GM19025 (cell line): Measurements from ENCODE around the gene TOMM40L.
"Not testable (repeated sequence)": the region's sequence is repeated elsewhere in the genome, so short reads cannot be mapped to it uniquely, and the experiment has no call there.

Source experiments
- ATAC-seq: cut with Tn5 transposase; IDR thresholded peaks from one replicate; pipeline ENCODE4 v1.9.1; 2021; ENCODE audit warnings: mild to moderate bottlenecking, low read depth, moderate library complexity; ENCODE audit not compliant: unreplicated experiment

TOMM40L gene

GRCh38 chr1:161244888-161245287, 19.0 kb downstream of the TOMM40L start:
- no peak for ATAC-seq

DNA sequence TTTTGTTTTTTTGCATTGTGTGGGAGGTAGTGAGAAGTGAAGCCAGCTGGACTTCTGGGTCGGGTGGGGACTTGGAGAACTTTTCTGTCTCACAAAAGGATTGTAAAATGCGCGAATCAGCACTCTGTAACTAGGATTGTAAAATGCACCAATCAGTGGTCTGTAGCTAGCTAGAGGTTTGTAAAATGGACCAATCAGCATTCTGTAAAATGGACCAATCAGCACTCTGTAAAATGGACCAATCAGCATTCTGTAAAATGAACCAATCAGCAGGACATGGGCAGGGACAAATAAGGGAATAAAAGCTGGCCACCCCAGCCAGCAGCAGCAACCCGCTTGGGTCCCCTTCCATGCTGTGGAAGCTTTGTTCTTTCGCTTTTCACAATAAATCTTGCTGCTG, 24.2 kb downstream of the TOMM40L start:
- not testable (repeated sequence) for ATAC-seq

- no peak for ATAC-seq
These were observed 25.0 kb downstream of the TOMM40L start for GRCh38 chr1:161250829-161251228.

DNA sequence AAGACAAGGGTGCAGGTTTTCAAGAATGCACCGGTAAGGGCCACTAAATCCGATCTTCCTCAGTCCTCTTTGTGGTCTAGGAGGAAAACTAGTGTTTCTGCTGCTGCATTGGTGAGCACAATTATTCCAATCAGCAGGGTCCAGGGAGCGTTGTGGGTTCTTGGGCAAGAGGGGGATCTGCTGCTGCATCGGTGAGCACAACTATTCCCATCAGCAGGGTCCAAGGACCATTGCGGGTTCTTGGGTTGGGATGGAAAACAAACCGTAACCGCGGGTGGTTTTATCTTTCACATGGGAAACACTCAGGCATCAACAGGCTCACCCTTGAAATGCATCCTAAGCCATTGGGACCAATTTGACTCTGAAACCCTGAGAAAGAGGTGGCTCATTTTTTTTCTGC, 25.7 kb downstream of the TOMM40L start:
- ATAC-seq = no peak

GRCh38 chr1:161255302-161255701, 29.4 kb downstream of the TOMM40L start:
- not testable (repeated sequence) for ATAC-seq

DNA sequence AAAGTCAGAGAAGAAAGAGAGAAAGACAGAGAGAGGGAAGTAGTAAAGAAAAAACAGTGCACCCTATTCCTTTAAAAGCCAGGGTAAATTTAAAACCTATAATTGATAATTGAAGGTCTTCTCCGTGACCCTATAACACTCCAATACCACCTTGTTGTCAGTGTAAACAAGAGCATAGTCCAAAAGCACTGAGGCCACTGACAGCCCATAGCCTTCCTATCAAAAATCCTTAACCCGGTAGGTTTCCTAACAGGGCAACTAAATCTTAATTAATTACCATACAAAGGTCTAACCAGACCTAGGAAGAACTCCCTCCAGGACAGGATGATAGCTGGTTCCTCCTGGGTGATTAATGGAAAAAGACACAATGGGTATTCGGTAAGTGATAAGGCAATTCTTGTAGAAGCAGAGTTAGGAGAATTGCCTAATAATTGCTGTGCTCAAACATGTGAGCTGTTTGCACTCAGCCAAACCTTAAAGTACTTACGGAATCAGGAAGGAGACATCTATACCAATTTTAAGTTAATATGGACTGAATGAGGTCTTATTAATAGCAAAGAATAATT, 30.2 kb downstream of the TOMM40L start:
- not testable (repeated sequence) for ATAC-seq

GRCh38 chr1:161257109-161257508, 31.2 kb downstream of the TOMM40L start:
- ATAC-seq = not testable (repeated sequence)

GRCh38 chr1:161258439-161259344, 32.8 kb downstream of the TOMM40L start, which contains the start of gene PCP4L1:
TSS of gene PCP4L1 (plus strand) at chr1:161258745. CDS start at chr1:161258975, 230 bp downstream.
- ATAC-seq = peak; percentile 81

DNA sequence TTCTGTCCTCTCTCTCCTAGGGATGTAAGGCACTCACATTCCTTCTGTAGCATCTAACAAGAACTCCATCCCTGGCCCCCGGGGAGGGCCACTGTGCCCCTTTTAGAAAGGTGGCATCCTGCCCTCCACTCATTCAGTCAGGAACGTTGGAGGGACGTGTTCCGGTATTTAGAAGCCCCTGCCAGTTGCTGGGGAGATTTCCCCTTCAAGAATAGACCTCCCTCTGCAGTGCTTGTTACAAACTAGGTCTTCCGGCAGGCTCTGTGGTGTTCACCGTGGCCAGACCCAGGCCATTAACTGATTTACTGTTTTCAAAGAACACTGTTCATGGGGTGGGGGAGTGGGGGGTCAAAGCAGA, 33.5 kb downstream of the TOMM40L start:
- no peak for ATAC-seq

GRCh38 chr1:161259765-161260164, 33.9 kb downstream of the TOMM40L start:
- ATAC-seq = no peak

- no peak for ATAC-seq
These were observed 34.8 kb downstream of the TOMM40L start for GRCh38 chr1:161260376-161261260.

DNA sequence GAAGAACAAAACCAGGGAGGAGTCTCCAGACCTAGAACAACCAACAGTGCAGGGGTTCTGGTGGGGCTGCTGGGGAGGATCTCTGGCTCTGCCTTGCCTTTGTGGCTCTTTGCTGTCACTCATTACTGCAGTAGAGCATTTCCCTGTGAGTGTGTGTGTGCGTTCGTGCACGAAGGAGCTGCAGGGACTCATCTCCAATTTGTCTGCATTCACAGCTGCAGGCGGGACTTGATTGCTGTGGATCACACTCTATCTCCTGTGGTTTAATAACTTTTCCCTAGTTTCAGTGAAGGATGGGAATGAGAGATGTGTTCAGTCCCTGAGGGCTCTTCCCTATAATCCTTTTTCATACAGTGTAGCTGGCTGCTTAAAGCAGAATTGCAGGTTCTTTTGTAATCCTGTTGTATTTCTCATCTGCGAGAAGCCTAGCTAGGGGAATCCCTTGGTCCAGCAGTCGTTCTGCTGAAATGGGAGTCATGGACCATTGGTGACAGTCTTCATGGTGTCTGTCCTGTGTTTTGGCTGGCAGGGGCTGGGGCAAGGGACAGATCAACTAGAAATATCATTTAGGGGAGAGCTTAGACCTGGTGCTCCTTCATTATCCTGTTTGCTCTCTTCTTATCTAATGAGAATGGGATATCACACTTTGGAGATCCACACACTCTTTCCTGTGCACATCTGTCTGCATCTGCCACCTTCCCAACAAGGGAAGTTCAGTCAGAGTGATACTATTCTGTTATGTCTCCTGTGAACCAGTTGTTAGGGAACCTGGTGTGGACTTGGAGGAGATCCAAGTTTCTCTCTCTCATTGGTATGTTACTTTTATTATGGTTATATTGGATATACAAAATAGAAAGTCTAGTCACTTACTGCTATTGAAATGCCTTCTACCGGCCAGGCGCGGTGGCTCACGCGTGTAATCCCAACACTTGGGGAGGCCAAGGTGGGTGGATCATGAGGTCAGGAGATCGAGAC, 35.7 kb downstream of the TOMM40L start:
- no peak for ATAC-seq

- no peak for ATAC-seq
These were observed 39.4 kb downstream of the TOMM40L start for GRCh38 chr1:161265305-161265704.

- ATAC-seq = no peak
These were observed 40.3 kb downstream of the TOMM40L start for GRCh38 chr1:161266202-161266601.

DNA sequence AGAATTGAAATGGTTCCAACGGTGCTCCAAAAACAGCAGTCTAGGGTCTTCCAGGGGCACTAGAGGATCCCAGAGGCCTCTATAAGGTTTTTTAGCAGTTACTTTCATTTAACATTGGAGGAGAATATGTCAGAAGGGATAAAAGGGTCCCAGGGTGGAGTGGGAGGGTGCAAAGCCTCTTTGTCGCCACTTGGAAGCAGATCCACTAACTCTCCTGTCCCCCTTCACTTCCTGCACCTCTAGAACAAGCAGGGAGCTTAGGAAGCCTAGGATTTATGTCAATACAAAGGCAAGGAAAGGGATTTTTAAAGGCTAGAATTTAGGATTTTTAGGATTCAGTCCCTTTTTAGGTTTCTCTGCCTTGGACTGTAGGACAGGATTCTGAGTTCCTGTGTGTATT, 41.0 kb downstream of the TOMM40L start:
- ATAC-seq = no peak

DNA sequence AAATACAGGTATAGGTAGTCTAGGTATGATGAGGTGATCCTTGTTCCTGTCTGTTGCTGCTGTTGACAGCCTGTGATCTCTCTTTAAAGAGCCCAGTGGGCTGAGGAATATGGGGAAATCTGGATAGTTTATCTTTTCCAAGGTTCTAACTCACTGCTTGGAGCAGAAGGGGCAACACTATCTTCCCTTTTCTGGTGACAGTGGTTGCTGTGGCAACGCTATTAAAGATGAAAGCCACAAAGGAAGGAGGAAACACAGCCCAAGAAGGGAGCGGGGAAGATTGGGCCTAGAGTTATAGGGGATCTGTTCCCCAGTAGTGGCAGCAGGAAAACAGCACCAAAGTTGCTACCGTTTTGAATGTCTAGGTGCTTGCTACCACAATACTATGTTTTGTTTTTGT, 41.5 kb downstream of the TOMM40L start:
- no peak for ATAC-seq

DNA sequence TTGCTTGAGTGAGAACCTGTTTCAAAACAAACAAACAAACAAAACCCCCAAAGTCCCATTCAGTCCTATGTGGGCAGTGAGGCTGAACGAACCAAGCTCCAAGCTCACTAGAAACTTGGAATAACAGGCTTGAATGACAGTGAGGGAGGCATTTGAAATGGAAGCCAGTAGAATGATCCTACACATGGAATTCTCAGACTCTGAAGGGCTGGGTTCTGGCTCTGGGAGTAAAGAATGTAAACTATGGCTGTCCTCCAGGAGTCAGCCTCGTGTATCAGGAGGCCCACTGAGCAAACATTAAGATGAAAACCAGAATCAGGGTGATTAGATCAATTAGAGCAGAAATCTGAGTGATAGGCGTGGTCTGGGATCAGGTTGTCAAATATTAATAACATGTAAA, 47.5 kb downstream of the TOMM40L start:
- ATAC-seq = no peak

GRCh38 chr1:161274874-161275273, 49.0 kb downstream of the TOMM40L start:
- ATAC-seq = no peak
